Measurements from ENCODE around the gene POLG2. TPM values are rescaled to one million over a fixed set of nuclear protein-coding genes. Genes with fewer than 3 reads are reported as not detected.

POLG2 gene
- total RNA-seq, 1 donor from 2014 or later = 63.9 TPM

GRCh38 chr17:64449545-64449944, 47.3 kb downstream of the POLG2 start:
- Mint-ChIP-seq H3K27ac (peak overlapping the region; percentile 95), H3K4me1 (peaks cover 49% of the 10 kb centered on the region), H3K4me3 (peak overlapping the region; percentile 85), H3K27me3 (no peaks in the 10 kb centered on the region), H3K9me3 (no peaks in the 10 kb centered on the region), H3K36me3 (ENCODE audit: low read depth) (peaks cover 13% of the 10 kb centered on the region)
- POLR2A ChIA-PET = interaction anchor here (0.6 to 3.4 kb wide), 4 partner anchors 21 to 57 kb away, joined by 3 to 27 read pairs (median 4); partner anchors contain the start of genes CEP95, DDX5 and POLG2
- DNase-seq (no peak), ATAC-seq (ENCODE audit: low read depth) (no peak)
- CTCF ChIA-PET = interaction anchor here (1.0 to 2.7 kb wide), 4 partner anchors 29 to 56 kb away, joined by 3 to 7 read pairs (median 4); no protein-coding TSS in a partner anchor
- TF ChIP-seq CTCF (IDR thresholded peaks at IDR 0.05) = no peak
- intact Hi-C loops (cut with micrococcal nuclease) = loop anchor here (1.0 kb wide), 1 partner anchor 48 kb away; the partner anchor contains the start of gene POLG2

GRCh38 chr17:64448665-64449512, 48.0 kb downstream of the POLG2 start, which contains the start of gene MILR1:
Gene MILR1, plus strand, starts transcription at chr17:64449115. Its CDS starts 54 bp downstream, at chr17:64449169.
- intact Hi-C loops (cut with micrococcal nuclease) = loop anchor here (1.0 kb wide), 1 partner anchor 48 kb away; the partner anchor contains the start of gene POLG2
- ChIA-PET CTCF (interaction anchor here (1.0 to 2.7 kb wide), 4 partner anchors 28 to 56 kb away, joined by 3 to 7 read pairs (median 4); no protein-coding TSS in a partner anchor), POLR2A (interaction anchor here (0.6 to 3.4 kb wide), 7 partner anchors 22 to 393 kb away, joined by 3 to 27 read pairs (median 3); partner anchors contain the start of genes CEP95, DDX5 and POLG2)
- no peak for TF ChIP-seq CTCF (IDR thresholded peaks at IDR 0.05)
- H3K36me3 Mint-ChIP-seq (ENCODE audit: low read depth) = peaks cover 9% of the 10 kb centered on the region
- no peaks in the 10 kb centered on the region for H3K9me3 Mint-ChIP-seq
- H3K27ac Mint-ChIP-seq = peak within 1 kb of the TSS; percentile 95
- ATAC-seq (ENCODE audit: low read depth) (peak; percentile 98), DNase-seq (no peak)
- no peaks in the 10 kb centered on the region for H3K27me3 Mint-ChIP-seq
- peak within 1 kb of the TSS; percentile 85 for H3K4me3 Mint-ChIP-seq
- H3K4me1 Mint-ChIP-seq = peaks cover 44% of the 10 kb centered on the region

- DNase-seq (no peak), ATAC-seq (ENCODE audit: low read depth) (no peak)
- Mint-ChIP-seq H3K36me3 (ENCODE audit: low read depth) (peaks cover 4% of the 10 kb centered on the region), H3K27ac (no peak overlapping the region), H3K4me1 (peaks cover 48% of the 10 kb centered on the region), H3K27me3 (no peaks in the 10 kb centered on the region), H3K4me3 (no peak overlapping the region), H3K9me3 (no peaks in the 10 kb centered on the region)
- TF ChIP-seq CTCF (IDR thresholded peaks at IDR 0.05) = no peak
- ChIA-PET CTCF (interaction anchor here (0.7 kb wide), 1 partner anchor 8 kb away, joined by 3 read pairs; no protein-coding TSS in a partner anchor), POLR2A (interaction anchor here (0.8 to 3.4 kb wide), 3 partner anchors 10 to 59 kb away, joined by 4 to 27 read pairs (median 8); partner anchors contain the start of genes CEP95 and DDX5)
- intact Hi-C loops (cut with micrococcal nuclease) = no loop called here
Measured at GRCh38 chr17:64447526-64447925, 49.3 kb downstream of the POLG2 start.

- intact Hi-C loops (cut with micrococcal nuclease) = no loop called here
- no peaks in the 10 kb centered on the region for H3K27me3 Mint-ChIP-seq
- ATAC-seq (ENCODE audit: low read depth) = no peak
- H3K4me3 Mint-ChIP-seq = no peak overlapping the region
- H3K9me3 Mint-ChIP-seq = peaks cover 11% of the 10 kb centered on the region
- POLR2A ChIA-PET = interaction anchor here (0.6 to 1.2 kb wide), 3 partner anchors 25 to 741 kb away, joined by 3 to 4 read pairs (median 4); partner anchors contain the start of gene DDX5
- peaks cover 22% of the 10 kb centered on the region for H3K4me1 Mint-ChIP-seq
- no peak overlapping the region for H3K27ac Mint-ChIP-seq
- peaks cover 3% of the 10 kb centered on the region for H3K36me3 Mint-ChIP-seq (ENCODE audit: low read depth)
- CTCF ChIA-PET = interaction anchor here (1.4 kb wide), 1 partner anchor 23 kb away, joined by 5 read pairs; no protein-coding TSS in a partner anchor
- no peak for DNase-seq
- TF ChIP-seq CTCF (IDR thresholded peaks at IDR 0.05) = no peak
Measured at GRCh38 chr17:64443086-64443760, 53.6 kb downstream of the POLG2 start.

Measured in activated B cell treated with CpG ODN at 0.5 μM for 24 hours (primary cell).